HG02981 (cell line): Measurements from ENCODE around the gene PSMB3.
A peak's percentile ranks its signal among the peaks of the same experiment; 100 is the strongest.
"Not testable (repeated sequence)": the region's sequence is repeated elsewhere in the genome, so short reads cannot be mapped to it uniquely, and the experiment has no call there.

Experiments used
- ATAC-seq: cut with Tn5 transposase; IDR thresholded peaks from one replicate; pipeline ENCODE4 v1.9.1; 2021; ENCODE audit warnings: mild to moderate bottlenecking, moderate library complexity; ENCODE audit not compliant: unreplicated experiment

Gene PSMB3

DNA sequence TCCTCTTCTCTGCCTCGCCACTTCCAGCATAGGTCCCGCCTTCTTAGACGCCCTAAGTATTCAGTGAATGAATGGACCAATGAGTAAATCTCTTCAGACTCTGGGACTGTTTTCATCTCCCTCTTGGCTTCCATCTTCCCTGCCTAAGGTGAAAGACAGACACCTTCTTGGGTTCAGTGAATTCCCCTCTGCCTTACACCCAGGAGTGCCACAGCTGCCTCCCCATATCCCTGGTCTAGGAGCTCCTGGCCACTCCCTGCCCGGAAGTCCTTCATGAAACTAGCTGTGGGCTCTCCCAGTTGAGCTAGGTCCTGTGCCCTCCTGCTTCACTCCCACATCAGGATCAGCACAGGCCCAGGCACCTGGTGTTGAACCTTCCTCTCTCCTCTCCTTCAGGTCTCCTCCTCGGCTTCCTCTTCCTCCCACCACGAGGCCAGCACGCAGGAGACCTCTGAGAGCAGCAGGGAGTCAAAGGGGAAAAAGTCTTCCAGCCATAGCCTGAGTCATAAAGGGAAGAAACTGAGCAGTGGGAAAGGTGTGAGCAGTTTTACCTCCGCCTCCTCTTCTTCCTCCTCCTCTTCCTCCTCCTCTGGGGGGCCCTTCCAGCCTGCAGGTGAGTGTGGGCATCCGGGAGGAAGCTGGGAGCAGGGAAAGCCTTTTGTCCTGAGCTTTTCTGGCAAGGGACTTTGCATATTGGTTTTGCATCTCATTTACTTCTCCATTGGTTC lies 37.2 kb upstream of the PSMB3 start:
- no peak for ATAC-seq

DNA sequence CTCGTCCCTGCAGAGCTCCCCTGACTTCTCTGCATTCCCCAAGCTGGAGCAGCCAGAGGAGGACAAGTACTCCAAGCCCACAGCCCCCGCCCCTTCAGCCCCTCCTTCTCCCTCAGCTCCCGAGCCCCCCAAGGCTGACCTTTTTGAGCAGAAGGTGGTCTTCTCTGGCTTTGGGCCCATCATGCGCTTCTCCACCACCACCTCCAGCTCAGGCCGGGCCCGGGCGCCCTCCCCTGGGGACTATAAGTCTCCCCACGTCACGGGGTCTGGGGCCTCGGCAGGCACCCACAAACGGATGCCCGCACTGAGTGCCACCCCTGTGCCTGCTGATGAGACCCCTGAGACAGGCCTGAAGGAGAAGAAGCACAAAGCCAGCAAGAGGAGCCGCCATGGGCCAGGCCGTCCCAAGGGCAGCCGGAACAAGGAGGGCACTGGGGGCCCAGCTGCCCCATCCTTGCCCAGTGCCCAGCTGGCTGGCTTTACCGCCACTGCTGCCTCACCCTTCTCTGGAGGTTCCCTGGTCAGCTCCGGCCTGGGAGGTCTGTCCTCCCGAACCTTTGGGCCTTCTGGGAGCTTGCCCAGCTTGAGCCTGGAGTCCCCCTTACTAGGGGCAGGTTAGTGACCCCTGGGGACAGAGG lies 36.1 kb upstream of the PSMB3 start:
- ATAC-seq: no peak

GRCh38 chr17:38717139-38717745 lies 35.3 kb upstream of the PSMB3 start:
- ATAC-seq: no peak

- ATAC-seq: no peak
Measured at GRCh38 chr17:38719289-38719942, 33.1 kb upstream of the PSMB3 start.

DNA sequence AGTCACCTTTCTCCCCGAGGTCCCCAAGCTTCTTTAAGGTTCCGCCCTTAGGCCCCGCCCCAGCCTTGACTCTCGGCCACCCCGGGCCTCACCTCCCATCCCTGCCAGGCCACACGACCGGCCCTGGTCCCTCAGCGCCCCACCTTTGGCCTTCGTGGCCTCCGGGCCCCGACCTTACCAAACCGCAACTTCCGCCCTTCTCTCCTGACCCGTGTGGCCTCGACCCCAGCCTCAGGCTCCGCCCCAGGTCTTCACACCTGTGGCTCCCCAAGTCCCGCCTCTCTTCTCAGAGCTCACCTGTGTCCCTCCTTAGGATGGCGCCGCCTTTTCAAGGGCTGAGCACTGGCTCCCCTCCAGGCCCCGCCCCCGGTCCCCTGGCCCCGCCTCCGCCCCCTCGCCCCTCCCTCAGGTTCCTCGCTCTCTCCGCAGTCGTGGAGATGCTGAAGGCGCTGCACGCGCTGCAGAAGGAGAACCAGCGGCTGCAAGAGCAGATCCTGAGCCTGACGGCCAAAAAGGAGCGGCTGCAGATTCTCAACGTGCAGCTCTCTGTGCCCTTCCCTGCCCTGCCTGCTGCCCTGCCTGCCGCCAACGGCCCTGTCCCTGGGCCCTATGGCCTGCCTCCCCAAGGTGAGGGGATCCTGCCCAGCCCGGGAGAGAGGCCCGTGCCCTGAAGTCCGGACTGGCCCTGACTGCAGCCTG lies 32.4 kb upstream of the PSMB3 start:
- ATAC-seq: no peak

DNA sequence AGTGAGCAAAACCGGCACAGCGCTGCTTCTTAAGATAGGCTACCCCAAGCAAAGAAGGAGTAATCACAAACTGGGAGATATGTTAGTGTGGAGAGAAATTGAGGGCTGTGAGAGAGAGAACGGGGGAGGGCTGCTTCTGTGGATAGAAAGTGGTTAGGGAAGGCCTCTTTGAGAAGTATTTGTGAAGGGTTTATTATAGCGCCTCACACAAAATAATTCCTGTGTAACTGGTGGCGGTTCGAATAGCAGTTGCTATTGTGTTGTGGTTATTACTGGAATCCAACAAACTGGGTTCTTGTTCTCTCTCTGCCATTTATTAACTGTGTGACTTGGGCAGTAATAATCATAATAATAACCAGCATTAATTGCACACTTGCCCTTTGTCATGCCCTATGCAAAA lies 31.6 kb upstream of the PSMB3 start:
- no peak for ATAC-seq

- no peak for ATAC-seq
Measured at GRCh38 chr17:38721802-38722201, 30.7 kb upstream of the PSMB3 start.

GRCh38 chr17:38724337-38724988 lies 28.1 kb upstream of the PSMB3 start:
- no peak for ATAC-seq

- no peak for ATAC-seq
Measured at GRCh38 chr17:38725066-38725465, 27.5 kb upstream of the PSMB3 start.

DNA sequence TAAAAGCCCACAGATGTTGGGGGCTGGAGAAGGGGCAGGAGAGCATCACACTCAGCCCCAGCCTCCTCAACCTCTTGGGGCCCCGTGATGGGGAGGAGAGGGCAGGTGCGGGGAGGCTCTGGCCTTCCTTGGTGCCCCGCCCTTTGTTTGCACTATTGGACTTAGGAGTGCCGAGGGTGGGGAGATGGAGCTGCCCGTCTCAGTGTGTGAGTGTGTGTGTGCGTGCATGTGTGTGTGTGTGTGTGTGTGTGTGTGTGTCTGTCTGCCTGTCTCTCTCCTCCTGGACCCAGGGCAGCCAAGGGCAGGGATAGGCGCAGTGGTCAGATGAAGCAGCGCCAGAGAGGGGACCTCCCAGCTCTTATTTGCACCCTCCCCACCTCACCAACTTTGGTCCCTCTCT lies 26.4 kb upstream of the PSMB3 start:
- ATAC-seq: not testable (repeated sequence)

- no peak for ATAC-seq
Measured at GRCh38 chr17:38727736-38728135, 24.8 kb upstream of the PSMB3 start.

DNA sequence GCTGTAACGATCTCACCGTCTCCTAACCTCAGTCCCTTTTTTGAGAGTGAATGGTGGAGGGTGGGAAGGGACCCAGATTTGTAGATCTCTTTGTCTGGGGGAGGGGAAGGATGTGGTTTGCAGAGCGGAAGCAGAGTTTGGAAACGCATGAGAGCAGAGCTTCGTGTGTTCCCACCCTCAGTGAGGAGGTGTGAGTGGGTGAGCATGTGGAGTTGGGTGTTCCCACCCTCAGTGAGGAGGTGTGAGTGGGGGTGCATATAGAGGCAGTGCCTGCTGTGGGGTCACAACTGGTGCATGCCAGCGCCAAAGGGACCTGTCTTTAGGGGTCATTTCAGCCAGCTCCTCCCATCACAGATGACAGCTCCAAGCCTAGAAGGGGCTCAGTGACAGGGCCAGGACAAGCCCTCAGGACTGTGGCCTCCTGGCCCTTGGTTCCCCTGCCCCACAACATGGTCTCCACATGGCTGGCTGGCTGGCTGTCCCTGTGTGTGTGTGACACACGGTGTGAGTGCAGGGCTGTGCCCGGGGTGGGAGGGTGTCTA lies 24.2 kb upstream of the PSMB3 start:
- ATAC-seq: no peak

- no peak for ATAC-seq
Measured at GRCh38 chr17:38729368-38729885, 23.1 kb upstream of the PSMB3 start.

DNA sequence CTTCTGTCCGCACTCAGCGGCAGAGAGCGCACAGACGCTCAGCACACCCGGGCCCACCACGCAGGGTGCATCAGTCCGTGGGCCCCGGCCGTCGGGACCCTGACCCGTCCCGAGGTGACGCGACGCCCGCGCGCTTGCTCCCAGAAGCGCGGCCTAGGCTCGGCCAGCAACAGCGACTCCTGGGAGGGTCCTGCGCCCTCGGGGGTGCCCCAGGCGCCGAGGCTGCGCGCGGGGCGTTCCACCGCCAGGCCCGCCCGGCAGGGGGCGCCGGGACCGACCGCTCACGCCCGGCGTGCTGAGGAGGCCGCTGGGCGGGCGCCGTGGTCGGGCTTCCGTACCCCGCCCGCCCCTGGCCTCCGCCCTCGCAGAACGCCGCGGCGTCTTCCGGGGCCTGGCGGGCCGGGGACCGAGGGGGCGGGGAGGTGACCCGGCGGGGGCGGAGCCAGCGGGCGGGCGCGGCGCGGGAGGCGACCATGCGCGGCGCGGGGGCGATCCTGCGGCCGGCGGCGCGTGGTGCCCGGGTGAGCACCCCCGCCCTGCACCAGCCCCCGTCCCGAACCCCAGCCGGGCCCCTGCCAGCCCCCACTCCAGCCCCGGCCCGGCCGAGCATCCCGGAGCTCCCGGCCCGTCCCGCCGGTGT lies 22.5 kb upstream of the PSMB3 start, which contains the start of gene CISD3:
Gene CISD3 (plus strand): TSS at position 456 of the 640 bp plus-strand sequence. CDS start 18 bp downstream, at position 474.
- ATAC-seq: peak; percentile 70

DNA sequence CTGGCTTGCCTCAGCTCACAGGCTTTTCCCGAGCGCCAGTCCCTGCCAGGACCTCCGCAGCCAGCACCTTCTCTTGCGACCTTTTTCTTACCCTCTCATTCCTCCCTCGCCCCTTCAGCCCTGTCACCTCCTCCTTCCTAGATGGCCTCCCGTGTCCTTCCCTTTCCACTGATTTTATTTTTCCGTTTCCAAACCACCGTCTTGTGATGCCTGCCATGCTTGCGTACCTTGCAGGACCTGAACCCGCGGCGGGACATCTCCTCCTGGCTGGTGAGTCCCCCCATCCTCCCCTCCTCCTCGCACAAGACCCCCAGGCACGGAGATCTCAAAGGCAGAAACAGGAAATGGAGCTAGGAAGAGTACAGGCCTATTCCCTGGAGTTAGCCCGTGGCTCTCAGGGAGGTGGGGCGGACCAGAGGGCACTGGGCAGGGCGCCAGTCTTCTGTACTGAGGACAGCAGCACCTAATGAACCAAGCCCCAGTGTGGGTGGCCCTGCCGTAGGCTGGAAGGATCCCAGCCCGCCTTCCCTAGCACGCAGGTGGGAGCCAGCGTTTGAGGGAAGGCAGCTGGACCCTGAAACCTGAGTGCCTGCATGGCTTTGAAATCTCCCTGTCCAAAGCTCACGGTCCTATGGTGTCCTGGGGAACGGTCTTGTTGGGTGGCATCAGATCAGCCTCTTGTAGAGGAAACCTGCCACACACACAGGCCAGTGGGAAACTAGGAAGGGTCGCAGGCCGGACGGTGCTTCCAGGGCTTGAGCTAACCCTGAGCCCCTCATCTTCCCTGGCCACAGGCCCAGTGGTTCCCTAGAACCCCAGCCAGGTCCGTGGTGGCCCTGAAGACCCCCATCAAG lies 21.8 kb upstream of the PSMB3 start:
- ATAC-seq: no peak

GRCh38 chr17:38731526-38732294 lies 20.8 kb upstream of the PSMB3 start:
- ATAC-seq: no peak

GRCh38 chr17:38732376-38733281 lies 19.9 kb upstream of the PSMB3 start:
- ATAC-seq: no peak
